HG03520 (cell line): ENCODE results near the gene CNST.
"Not testable (repeated sequence)": the region's sequence is repeated elsewhere in the genome, so short reads cannot be mapped to it uniquely, and the experiment has no call there.

ENCODE experiments used
- ATAC-seq: cut with Tn5 transposase; IDR thresholded peaks from one replicate; pipeline ENCODE4 v1.9.1; 2021; ENCODE audit warnings: mild to moderate bottlenecking, moderate library complexity; ENCODE audit not compliant: unreplicated experiment

The CNST gene

DNA sequence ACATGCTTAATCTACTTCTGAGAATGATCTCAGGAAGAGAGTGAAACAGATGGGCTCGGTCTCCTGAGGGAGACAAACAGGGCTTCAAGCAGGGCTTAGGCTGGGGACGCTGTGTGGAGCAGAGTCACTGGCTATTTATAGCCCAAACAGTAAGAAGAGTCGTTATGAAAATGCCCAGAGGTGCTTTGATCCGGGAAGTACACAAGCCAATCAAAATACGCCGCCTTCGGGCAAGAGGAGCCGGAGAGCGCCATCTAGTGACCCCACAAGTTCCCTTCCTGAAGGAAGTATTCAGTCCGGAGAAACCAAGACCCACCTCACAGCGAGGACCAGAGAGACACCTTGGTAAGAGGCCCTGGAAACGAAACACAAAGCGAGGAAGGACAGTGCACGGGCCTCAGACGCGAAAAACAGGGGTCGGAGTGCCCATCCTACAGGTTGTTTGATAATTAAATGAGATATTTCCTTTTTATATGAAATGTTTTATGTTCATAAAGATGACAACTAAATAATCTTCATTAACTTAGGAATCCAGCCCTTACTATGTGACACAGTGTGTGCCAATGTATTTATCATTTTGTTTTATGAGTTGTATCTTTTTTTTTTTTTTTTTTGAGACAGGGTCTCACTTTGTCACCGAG is 133.0 kb downstream of the CNST start:
- ATAC-seq = peak; percentile 94

DNA sequence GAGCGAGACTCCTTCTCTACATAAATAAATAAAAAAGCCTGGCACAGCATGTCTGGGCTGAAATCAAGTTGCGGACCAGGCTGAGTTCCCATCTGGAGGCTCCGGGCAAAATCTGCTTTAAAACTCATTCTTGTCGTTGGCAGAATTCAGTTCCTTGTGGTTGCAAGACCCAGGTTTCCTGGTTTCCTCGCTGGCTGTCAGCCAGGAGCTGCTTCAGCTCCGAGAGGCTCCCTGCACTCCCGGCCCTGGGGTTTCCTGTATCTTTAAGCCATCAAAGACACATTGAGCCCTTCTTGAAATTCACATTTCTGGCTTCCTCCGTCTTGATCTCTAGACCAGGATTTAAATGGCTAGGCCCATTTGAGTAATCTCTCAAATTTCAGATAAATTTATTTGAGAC is 137.3 kb downstream of the CNST start:
- no peak for ATAC-seq

DNA sequence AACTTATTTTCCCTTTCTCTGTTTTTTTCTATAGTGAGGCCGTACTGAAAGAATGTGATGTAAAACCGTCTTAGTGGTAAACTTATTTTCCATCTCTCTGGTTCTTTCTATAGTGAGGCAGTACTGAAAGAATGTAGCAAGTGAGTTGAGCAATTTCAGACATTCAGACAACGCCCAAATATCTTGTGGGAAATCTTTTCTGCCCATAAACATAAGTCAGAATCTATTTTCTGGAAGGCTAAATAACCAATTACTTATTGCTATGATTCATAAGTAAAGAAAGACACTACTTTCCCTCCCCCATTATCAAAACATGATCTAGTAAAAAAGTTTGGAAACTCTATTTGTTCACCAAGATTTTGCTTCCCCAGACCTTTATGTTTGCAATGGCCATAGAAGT is 139.1 kb downstream of the CNST start:
- no peak for ATAC-seq

DNA sequence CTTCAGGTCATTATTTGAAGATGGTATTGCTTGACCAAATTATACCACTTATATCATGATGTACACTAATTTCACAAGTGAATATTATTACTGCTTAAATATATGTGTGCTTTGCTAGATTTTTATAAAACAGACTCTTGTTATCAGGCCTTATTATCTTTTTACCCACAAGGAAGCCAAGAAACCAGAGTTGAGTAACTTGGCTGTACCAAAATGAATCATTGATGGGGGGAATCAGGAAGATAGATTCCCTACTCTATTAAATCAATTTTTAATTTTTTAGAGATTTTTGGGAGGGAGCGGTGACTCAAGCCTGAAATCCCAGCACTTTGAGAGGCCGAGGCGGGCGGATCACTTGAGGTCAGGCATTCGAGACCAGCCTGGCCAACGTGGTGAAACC is 141.9 kb downstream of the CNST start:
- ATAC-seq = no peak

DNA sequence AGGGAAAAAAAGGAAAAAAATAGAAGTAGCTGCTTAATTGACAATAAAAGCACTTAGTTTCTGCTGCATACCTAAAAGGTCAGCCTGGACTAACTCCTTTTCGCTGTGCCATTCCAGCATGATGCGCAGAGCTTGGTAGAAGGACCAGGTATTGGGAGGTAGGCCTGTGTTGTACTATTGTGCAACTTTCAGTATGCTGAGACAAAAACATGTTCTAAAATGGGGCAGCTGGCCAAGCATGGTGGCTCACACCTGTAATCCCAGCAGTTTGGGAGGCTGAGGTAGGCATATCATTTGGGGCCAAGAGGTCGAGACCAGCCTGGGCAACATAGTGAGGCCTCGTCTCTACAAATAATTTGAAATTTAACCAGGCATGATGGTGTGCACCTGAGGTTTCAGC is 142.9 kb downstream of the CNST start:
- ATAC-seq = no peak

DNA sequence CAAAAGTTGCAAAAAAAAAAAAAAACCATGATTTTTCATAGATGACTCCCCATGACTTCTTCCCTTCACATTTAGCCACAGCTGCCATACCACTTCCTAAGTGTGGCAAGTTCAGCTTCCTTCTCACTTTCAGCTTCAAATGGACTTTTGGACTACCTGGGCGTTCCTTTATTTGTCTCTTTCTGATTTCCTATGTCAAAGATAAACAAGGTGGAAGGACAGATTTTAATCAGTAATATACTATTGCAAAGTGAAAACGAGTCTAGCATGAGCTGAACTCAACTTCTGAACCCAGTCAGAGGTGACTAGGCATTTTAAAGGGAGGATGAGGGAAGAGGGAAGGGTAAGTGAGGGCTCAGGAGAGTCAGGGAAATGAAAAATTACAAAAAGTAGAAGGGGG is 143.6 kb downstream of the CNST start:
- no peak for ATAC-seq

GRCh38 chr1:246711548-246712003 is 145.3 kb downstream of the CNST start:
- no peak for ATAC-seq

DNA sequence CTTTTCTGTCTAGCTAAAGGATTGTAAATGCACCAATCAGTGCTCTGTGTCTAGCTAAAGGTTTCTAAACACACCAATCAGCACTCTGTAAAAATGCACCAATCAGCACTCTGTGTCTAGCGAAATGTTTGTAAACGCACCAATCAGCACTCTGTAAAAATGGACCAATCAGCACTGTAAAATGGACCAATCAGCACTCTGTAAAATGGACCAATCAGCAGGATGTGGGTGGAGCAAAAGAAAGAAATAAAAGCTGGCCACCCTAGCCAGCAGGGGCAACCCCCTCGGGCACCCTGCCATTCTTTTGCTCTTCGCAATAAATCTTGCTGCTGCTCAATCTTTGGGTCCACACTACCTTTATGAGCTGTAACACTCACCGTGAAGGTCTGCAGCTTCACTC is 146.2 kb downstream of the CNST start:
- not testable (repeated sequence) for ATAC-seq
